Dedifferentiated amniotic fluid mesenchymal stem cell (primary cell): ENCODE data around the gene SV2B.

Experiments
- DNase-seq: peaks from one replicate; pipeline ENCODE4 v3.0.0-alpha.2; 2016; ENCODE audit errors: extremely low spot score

SV2B gene

GRCh38 chr15:91102546-91103330 is 2.7 kb downstream of the SV2B start:
- DNase-seq = no peak

GRCh38 chr15:91104111-91104510 is 4.1 kb downstream of the SV2B start:
- DNase-seq = no peak

- DNase-seq = no peak
Observed at GRCh38 chr15:91108421-91108820, 8.4 kb downstream of the SV2B start.

- no peak for DNase-seq
Observed at GRCh38 chr15:91109885-91110284, 9.8 kb downstream of the SV2B start.

- no peak for DNase-seq
Observed at GRCh38 chr15:91110407-91110806, 10.3 kb downstream of the SV2B start.

GRCh38 chr15:91113030-91113429 is 13.0 kb downstream of the SV2B start:
- DNase-seq = no peak

GRCh38 chr15:91114301-91114700 is 14.2 kb downstream of the SV2B start:
- DNase-seq = no peak

GRCh38 chr15:91116113-91117067 is 16.3 kb downstream of the SV2B start:
- no peak for DNase-seq

- no peak for DNase-seq
Observed at GRCh38 chr15:91117375-91117774, 17.3 kb downstream of the SV2B start.

GRCh38 chr15:91118817-91119590 is 18.9 kb downstream of the SV2B start:
- no peak for DNase-seq

- DNase-seq = no peak
Observed at GRCh38 chr15:91122296-91122695, 22.2 kb downstream of the SV2B start.

GRCh38 chr15:91124132-91124531 is 24.1 kb downstream of the SV2B start:
- no peak for DNase-seq

GRCh38 chr15:91125162-91125561 is 25.1 kb downstream of the SV2B start:
- no peak for DNase-seq

GRCh38 chr15:91126080-91126479 is 26.0 kb downstream of the SV2B start:
- no peak for DNase-seq

GRCh38 chr15:91127236-91127955 is 27.3 kb downstream of the SV2B start:
- DNase-seq = no peak

- no peak for DNase-seq
Observed at GRCh38 chr15:91128016-91128415, 28.0 kb downstream of the SV2B start.

- DNase-seq = no peak
Observed at GRCh38 chr15:91129436-91129835, 29.4 kb downstream of the SV2B start.

- no peak for DNase-seq
Observed at GRCh38 chr15:91132079-91132478, 32.0 kb downstream of the SV2B start.

- no peak for DNase-seq
Observed at GRCh38 chr15:91133511-91133910, 33.5 kb downstream of the SV2B start.

GRCh38 chr15:91135201-91136130 is 35.4 kb downstream of the SV2B start:
- no peak for DNase-seq
